ENCODE results near the gene TTC39B.
A peak's percentile ranks its signal among the peaks of the same experiment; 100 is the strongest.
"Not testable (repeated sequence)": the region's sequence is repeated elsewhere in the genome, so short reads cannot be mapped to it uniquely, and the experiment has no call there.

The TTC39B gene

GRCh38 chr9:15306757-15307522, at the start of gene TTC39B:
Gene TTC39B (minus strand): TSS chr9:15307216. CDS start chr9:15307125, 91 bp downstream.
- DNase-seq: peak; percentile 77

GRCh38 chr9:15355669-15356068, 48.7 kb upstream of the TTC39B start:
- DNase-seq: no peak

GRCh38 chr9:15354713-15355112, 47.7 kb upstream of the TTC39B start:
- no peak for DNase-seq

GRCh38 chr9:15353892-15354291, 46.9 kb upstream of the TTC39B start:
- DNase-seq: no peak

- DNase-seq: no peak
Observed at GRCh38 chr9:15352306-15352705, 45.3 kb upstream of the TTC39B start.

GRCh38 chr9:15349892-15350761, 43.1 kb upstream of the TTC39B start:
- DNase-seq: peak; percentile 13

- DNase-seq: no peak
Observed at GRCh38 chr9:15346837-15347236, 39.8 kb upstream of the TTC39B start.

- no peak for DNase-seq
Observed at GRCh38 chr9:15344191-15344590, 37.2 kb upstream of the TTC39B start.

- no peak for DNase-seq
Observed at GRCh38 chr9:15333376-15333881, 26.4 kb upstream of the TTC39B start.

- DNase-seq: no peak
Observed at GRCh38 chr9:15332939-15333338, 25.9 kb upstream of the TTC39B start.

- no peak for DNase-seq
Observed at GRCh38 chr9:15329539-15330109, 22.6 kb upstream of the TTC39B start.

- DNase-seq: no peak
Observed at GRCh38 chr9:15328946-15329345, 21.9 kb upstream of the TTC39B start.

- DNase-seq: not testable (repeated sequence)
Observed at GRCh38 chr9:15322695-15323094, 15.7 kb upstream of the TTC39B start.

GRCh38 chr9:15319661-15320060, 12.6 kb upstream of the TTC39B start:
- DNase-seq: not testable (repeated sequence)

GRCh38 chr9:15317836-15318235, 10.8 kb upstream of the TTC39B start:
- DNase-seq: no peak

GRCh38 chr9:15311607-15312006, 4.6 kb upstream of the TTC39B start:
- no peak for DNase-seq

GRCh38 chr9:15310107-15310850, 3.3 kb upstream of the TTC39B start:
- DNase-seq: no peak

- no peak for DNase-seq
Observed at GRCh38 chr9:15308511-15308910, 1.5 kb upstream of the TTC39B start.

- DNase-seq: no peak
Observed at GRCh38 chr9:15307523-15307841, 466 bp upstream of the TTC39B start.

- DNase-seq: peak; percentile 36
Observed at GRCh38 chr9:15306068-15306756, 804 bp downstream of the TTC39B start.

GRCh38 chr9:15305470-15305869, 1.5 kb downstream of the TTC39B start:
- DNase-seq: no peak

- no peak for DNase-seq
Observed at GRCh38 chr9:15304632-15305031, 2.4 kb downstream of the TTC39B start.

Measured in stimulated activated CD4-positive, alpha-beta T cell treated with anti-CD3 and anti-CD28 coated beads, Interleukin-1b, Interleukin-23, amount 100 ng/mL, for 48 hours (primary cell).